ENCODE measurements around the gene RTN4IP1. TPM values are rescaled to one million over a fixed set of nuclear protein-coding genes. Genes with fewer than 3 reads are reported as not detected.

The RTN4IP1 gene
- total and polyA plus RNA-seq, 10 of the 15 experiments (the other 5 are each of a cell fraction or from before 2014, with no cell fraction given), result 8.2 to 17.0 (median 9.8) TPM

- H3K79me2 ChIP-seq (ENCODE audit: control insufficient read depth, insufficient read depth, low read length), result no peaks in the 10 kb centered on the region
- SMC1A ChIA-PET (ENCODE audit: uncharacterized antibody, unreplicated experiment), result no interaction called here
- H3K4me3 ChIP-seq, result no peak overlapping the region
- H3K9ac ChIP-seq (ENCODE audit: control insufficient read depth, insufficient read depth, low read length), result no peak overlapping the region
- TF ChIP-seq EZH2 (IDR thresholded peaks at IDR 0.05; ENCODE audit: borderline replicate concordance, control insufficient read depth, low read depth, low read length), result no peak
- TF ChIP-seq NRF1 (conservative IDR thresholded peaks at IDR 0.05; ENCODE audit: low read depth, low read length), result no peak
- TF ChIP-seq FOS (IDR thresholded peaks at IDR 0.05; ENCODE audit: borderline replicate concordance, extremely low read depth, insufficient read length), result no peak
- no peak overlapping the region for H2AFZ ChIP-seq (ENCODE audit: control insufficient read depth, low read depth, low read length)
- no peaks in the 10 kb centered on the region for H3K36me3 ChIP-seq (ENCODE audit: control insufficient read depth in 2 of 2, insufficient read depth in 2 of 2, low read length in 1 of 2)
- ATAC-seq (no peak), FAIRE-seq (no peak), DNase-seq (ENCODE audit: low read depth, low spot score) (no peak)
- no peak overlapping the region for H3K4me2 ChIP-seq (ENCODE audit: control insufficient read depth, insufficient read depth)
- in situ Hi-C loops (cut with MboI), result no loop called here
- no peaks in the 10 kb centered on the region for H3K9me3 ChIP-seq (replicated peaks; ENCODE audit: control insufficient read depth, insufficient read depth, low read length)
- RAD21 ChIA-PET (ENCODE audit: unreplicated experiment), result no interaction called here
- CTCF ChIA-PET, result no interaction called here
- 50% methylated on average over 3 of the region's 3 CpGs for WGBS (ENCODE audit: insufficient coverage, insufficient replicate concordance, low lambda C conversion rate, missing lambda C conversion rate)
- intact Hi-C loops (cut with micrococcal nuclease; ENCODE audit: unreplicated experiment), result no loop called here
- no peaks in the 10 kb centered on the region for H4K20me1 ChIP-seq (ENCODE audit: control insufficient read depth, insufficient read depth)
- H3K4me1 ChIP-seq (ENCODE audit: control insufficient read depth, insufficient read depth, low read length), result no peaks in the 10 kb centered on the region
- no peaks in the 10 kb centered on the region for H3K27me3 ChIP-seq (replicated peaks in 1 of 2; ENCODE audit: control insufficient read depth in 2 of 2, insufficient read depth in 2 of 2, low read length in 1 of 2)
- POLR2A ChIA-PET, result no interaction called here
- no peak overlapping the region for H3K27ac ChIP-seq (ENCODE audit: control insufficient read depth, insufficient read depth)
- no TSS peak for BruUV-seq (replicated peaks)
These were observed 48.0 kb upstream of the RTN4IP1 start for GRCh38 chr6:106677282-106677681.

GRCh38 chr6:106674541-106675229, 45.4 kb upstream of the RTN4IP1 start:
- FAIRE-seq (no peak), ATAC-seq (no peak), DNase-seq (ENCODE audit: low read depth, low spot score) (no peak)
- Histone ChIP-seq H3K27me3 (replicated peaks in 1 of 2; ENCODE audit: control insufficient read depth in 2 of 2, insufficient read depth in 2 of 2, low read length in 1 of 2) (no peaks in the 10 kb centered on the region), H4K20me1 (ENCODE audit: control insufficient read depth, insufficient read depth) (no peaks in the 10 kb centered on the region), H3K4me3 (no peak overlapping the region), H3K9ac (ENCODE audit: control insufficient read depth, insufficient read depth, low read length) (no peak overlapping the region), H3K36me3 (ENCODE audit: control insufficient read depth in 2 of 2, insufficient read depth in 2 of 2, low read length in 1 of 2) (no peaks in the 10 kb centered on the region), H3K9me3 (replicated peaks; ENCODE audit: control insufficient read depth, insufficient read depth, low read length) (no peaks in the 10 kb centered on the region), H3K79me2 (ENCODE audit: control insufficient read depth, insufficient read depth, low read length) (no peaks in the 10 kb centered on the region), H3K4me2 (ENCODE audit: control insufficient read depth, insufficient read depth) (no peak overlapping the region), H3K4me1 (ENCODE audit: control insufficient read depth, insufficient read depth, low read length) (no peaks in the 10 kb centered on the region), H3K27ac (ENCODE audit: control insufficient read depth, insufficient read depth) (no peak overlapping the region), H2AFZ (ENCODE audit: control insufficient read depth, low read depth, low read length) (no peak overlapping the region)
- in situ Hi-C loops (cut with MboI) (no loop called here), intact Hi-C loops (cut with micrococcal nuclease; ENCODE audit: unreplicated experiment) (no loop called here)
- ChIA-PET SMC1A (ENCODE audit: uncharacterized antibody, unreplicated experiment) (no interaction called here), CTCF (no interaction called here), POLR2A (no interaction called here), RAD21 (ENCODE audit: unreplicated experiment) (no interaction called here)
- no TSS peak for BruUV-seq (replicated peaks)
- TF ChIP-seq ZBTB4 (CRISPR knock-in tag; IDR thresholded peaks at IDR 0.05) (no peak), ZNF687 (IDR thresholded peaks at IDR 0.05) (no peak), ETV6 (conservative IDR thresholded peaks at IDR 0.05 in 1 of 2, IDR thresholded peaks at IDR 0.05 in 1 of 2; ENCODE audit: borderline replicate concordance in 1 of 2, low read depth in 1 of 2) (no peak), RB1 (IDR thresholded peaks at IDR 0.05; ENCODE audit: borderline replicate concordance) (no peak), ZNF384 (IDR thresholded peaks at IDR 0.05; ENCODE audit: borderline replicate concordance, low read depth, low read length) (no peak)

Measured in GM12878 (cell line).